PFSK-1 (cell line): ENCODE results near the gene NCCRP1.
"Not testable (repeated sequence)": the region's sequence is repeated elsewhere in the genome, so short reads cannot be mapped to it uniquely, and the experiment has no call there.

Experiments
- FOXP2 ChIP-seq: optimal IDR thresholded peaks from 2 replicates; pipeline ENCODE3; 2011; ENCODE audit warnings: borderline replicate concordance, control low read depth, inconsistent platforms; ENCODE audit not compliant: insufficient read depth; ENCODE audit errors: extremely low read length, extremely low read depth
- POLR2AphosphoS5 ChIP-seq: IDR thresholded peaks from 2 replicates; pipeline ENCODE4 v1.6.1; 2012; ENCODE audit warnings: low read depth, mild to moderate bottlenecking, control low read depth, low read length, moderate library complexity
- SIN3A ChIP-seq: IDR thresholded peaks from 2 replicates; pipeline ENCODE4 v1.6.1; 2012; ENCODE audit warnings: mild to moderate bottlenecking, low read length, moderate library complexity, borderline replicate concordance; ENCODE audit not compliant: insufficient read depth
- TAF1 ChIP-seq: IDR thresholded peaks from 2 replicates; pipeline ENCODE4 v1.6.1; 2012; ENCODE audit warnings: low read length, control low read depth, borderline replicate concordance; ENCODE audit not compliant: insufficient read depth
- TF ChIP-seq, protein P1 (sequence below), 2 experiments: IDR thresholded peaks; 2 replicates each; pipeline versions ENCODE4 v1.6.1 to v1.8.0; 2011 to 2012; ENCODE audit warnings: low read depth in 2 of 2, low read length in 2 of 2, control low read depth in 1 of 2, inconsistent platforms in 1 of 2, mild to moderate bottlenecking in 1 of 2, moderate library complexity in 1 of 2; ENCODE audit not compliant: insufficient read depth in 1 of 2

The NCCRP1 gene

GRCh38 chr19:39240421-39240820 lies 43.7 kb downstream of the NCCRP1 start:
- no peak for TF ChIP-seq TAF1
- TF ChIP-seq SIN3A, result no peak
- no peak for TF ChIP-seq POLR2AphosphoS5
- TF ChIP-seq FOXP2, result no peak
- TF ChIP-seq, protein P1, sequence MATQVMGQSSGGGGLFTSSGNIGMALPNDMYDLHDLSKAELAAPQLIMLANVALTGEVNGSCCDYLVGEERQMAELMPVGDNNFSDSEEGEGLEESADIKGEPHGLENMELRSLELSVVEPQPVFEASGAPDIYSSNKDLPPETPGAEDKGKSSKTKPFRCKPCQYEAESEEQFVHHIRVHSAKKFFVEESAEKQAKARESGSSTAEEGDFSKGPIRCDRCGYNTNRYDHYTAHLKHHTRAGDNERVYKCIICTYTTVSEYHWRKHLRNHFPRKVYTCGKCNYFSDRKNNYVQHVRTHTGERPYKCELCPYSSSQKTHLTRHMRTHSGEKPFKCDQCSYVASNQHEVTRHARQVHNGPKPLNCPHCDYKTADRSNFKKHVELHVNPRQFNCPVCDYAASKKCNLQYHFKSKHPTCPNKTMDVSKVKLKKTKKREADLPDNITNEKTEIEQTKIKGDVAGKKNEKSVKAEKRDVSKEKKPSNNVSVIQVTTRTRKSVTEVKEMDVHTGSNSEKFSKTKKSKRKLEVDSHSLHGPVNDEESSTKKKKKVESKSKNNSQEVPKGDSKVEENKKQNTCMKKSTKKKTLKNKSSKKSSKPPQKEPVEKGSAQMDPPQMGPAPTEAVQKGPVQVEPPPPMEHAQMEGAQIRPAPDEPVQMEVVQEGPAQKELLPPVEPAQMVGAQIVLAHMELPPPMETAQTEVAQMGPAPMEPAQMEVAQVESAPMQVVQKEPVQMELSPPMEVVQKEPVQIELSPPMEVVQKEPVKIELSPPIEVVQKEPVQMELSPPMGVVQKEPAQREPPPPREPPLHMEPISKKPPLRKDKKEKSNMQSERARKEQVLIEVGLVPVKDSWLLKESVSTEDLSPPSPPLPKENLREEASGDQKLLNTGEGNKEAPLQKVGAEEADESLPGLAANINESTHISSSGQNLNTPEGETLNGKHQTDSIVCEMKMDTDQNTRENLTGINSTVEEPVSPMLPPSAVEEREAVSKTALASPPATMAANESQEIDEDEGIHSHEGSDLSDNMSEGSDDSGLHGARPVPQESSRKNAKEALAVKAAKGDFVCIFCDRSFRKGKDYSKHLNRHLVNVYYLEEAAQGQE (IDR thresholded peaks at IDR 0.05; ENCODE audit: insufficient read depth in 1 of 2, low read depth in 2 of 2, low read length in 2 of 2), result no peak

DNA sequence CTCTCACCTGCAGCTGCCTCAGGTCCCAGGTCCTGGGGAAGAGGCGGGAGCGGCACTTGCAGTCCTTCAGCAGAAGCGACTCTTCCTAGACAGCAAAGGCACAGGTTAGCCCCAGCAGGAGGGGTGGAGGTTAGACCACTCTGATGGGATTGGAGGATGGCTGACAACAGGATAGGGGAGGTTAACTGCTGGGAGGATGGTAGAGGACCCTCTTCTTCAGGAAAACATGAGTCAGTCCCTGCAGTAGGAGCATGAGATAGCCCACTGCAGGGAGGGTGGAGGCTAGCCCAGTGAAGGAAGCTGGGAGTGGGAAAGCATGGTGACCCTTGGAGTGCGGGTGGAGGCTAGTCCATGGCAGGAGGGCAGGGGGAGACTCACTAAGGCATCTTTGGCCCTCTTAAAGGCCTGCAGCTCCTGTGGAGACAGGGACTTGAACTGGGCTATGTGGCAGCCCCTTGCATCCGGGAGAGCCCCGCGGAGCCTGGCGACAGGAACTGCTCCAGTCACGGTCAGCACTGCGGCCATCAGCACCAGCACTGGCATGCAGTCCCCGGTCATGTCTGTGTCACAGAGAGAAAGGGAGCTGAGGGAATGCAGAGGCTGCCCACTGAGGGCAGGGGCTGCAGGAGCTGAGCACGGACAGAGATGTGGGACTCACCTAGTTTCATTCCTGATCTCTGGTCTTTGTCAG lies 47.8 kb downstream of the NCCRP1 start, which contains the start of gene IFNL3:
Gene IFNL3 (minus strand): TSS at position 597 of the 691 bp plus-strand sequence. CDS start 39 bp downstream, at position 558.
- TF ChIP-seq FOXP2, TAF1, SIN3A: not testable (repeated sequence)

DNA sequence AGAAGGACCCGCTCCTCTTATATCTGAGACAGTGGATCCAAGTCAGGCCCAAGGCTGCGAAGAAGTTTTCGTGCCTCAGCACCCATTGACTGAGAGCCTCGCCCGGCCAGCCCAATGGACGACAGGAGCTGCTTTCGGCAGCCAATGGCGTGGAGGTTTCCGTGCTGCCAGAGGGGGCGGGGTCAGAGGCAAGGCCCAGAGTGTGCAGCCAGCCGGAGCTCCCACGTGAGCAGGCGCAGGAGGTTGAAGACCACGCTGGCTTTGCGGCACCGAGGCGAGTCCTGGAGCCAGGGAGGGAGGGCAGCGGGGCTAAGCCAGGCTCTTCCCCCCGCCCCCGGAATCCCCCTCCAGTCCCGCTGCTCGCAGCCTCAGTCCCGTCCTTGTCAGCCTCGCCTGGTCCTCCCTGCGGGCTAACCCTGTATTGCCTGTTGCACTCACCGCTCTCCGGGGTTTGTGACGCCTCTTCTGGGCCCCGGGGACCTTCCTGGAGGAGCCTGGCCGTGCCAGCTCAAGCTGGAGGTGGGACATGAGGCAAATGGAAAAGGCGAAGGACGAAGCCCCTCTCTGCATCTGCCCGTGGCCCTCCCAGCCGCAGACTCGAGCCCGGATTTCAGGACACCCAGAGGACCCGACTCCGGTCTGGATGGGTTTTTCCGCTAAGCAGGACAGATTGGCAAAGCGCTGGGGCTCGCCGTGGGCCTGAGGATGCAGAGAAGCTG lies 50.3 kb downstream of the NCCRP1 start:
- no peak for TF ChIP-seq FOXP2

GRCh38 chr19:39247701-39248664 lies 51.2 kb downstream of the NCCRP1 start:
- TF ChIP-seq TAF1 (no peak), FOXP2 (no peak), SIN3A (no peak), POLR2AphosphoS5 (no peak)
- TF ChIP-seq, protein P1 (IDR thresholded peaks at IDR 0.05; ENCODE audit: insufficient read depth in 1 of 2, low read depth in 2 of 2, low read length in 2 of 2), result no peak

- TF ChIP-seq TAF1, result no peak
Observed at GRCh38 chr19:39248806-39249205, 52.0 kb downstream of the NCCRP1 start, which contains the start of gene IFNL4. Gene IFNL4 (minus strand): TSS chr19:39248856.

DNA sequence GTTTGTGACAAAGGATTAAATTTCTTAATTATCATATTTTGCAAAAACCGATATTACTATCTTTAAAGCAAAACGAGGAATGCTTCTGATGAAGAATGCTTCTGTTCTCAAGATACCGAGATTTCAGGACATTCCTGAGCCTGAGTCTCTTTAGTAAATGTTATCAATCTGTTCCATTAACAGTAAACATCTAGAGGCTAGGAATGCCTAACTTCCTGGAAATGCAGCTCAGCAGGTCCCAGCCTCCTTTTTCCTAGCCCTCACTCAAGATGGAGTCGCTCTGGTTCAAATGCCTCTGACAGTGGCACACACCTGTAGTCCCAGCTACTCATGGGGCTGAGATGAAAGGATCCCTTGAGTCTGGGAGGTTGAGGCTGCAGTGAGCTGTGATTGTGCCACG lies 54.3 kb downstream of the NCCRP1 start:
- TF ChIP-seq SIN3A, result no peak
- no peak for TF ChIP-seq FOXP2
- no peak for TF ChIP-seq TAF1
- no peak for TF ChIP-seq POLR2AphosphoS5
- TF ChIP-seq, protein P1 (IDR thresholded peaks at IDR 0.05; ENCODE audit: insufficient read depth in 1 of 2, low read depth in 2 of 2, low read length in 2 of 2), result no peak
